GM18909 (cell line): Measurements from ENCODE around the gene GOLPH3.
A peak's percentile ranks its signal among the peaks of the same experiment; 100 is the strongest.
"Not testable (repeated sequence)": the region's sequence is repeated elsewhere in the genome, so short reads cannot be mapped to it uniquely, and the experiment has no call there.

Source experiments
- ATAC-seq: cut with Tn5 transposase; IDR thresholded peaks from one replicate; pipeline ENCODE4 v1.9.1; 2021; ENCODE audit warnings: mild to moderate bottlenecking; ENCODE audit not compliant: unreplicated experiment, poor library complexity

GOLPH3 gene

DNA sequence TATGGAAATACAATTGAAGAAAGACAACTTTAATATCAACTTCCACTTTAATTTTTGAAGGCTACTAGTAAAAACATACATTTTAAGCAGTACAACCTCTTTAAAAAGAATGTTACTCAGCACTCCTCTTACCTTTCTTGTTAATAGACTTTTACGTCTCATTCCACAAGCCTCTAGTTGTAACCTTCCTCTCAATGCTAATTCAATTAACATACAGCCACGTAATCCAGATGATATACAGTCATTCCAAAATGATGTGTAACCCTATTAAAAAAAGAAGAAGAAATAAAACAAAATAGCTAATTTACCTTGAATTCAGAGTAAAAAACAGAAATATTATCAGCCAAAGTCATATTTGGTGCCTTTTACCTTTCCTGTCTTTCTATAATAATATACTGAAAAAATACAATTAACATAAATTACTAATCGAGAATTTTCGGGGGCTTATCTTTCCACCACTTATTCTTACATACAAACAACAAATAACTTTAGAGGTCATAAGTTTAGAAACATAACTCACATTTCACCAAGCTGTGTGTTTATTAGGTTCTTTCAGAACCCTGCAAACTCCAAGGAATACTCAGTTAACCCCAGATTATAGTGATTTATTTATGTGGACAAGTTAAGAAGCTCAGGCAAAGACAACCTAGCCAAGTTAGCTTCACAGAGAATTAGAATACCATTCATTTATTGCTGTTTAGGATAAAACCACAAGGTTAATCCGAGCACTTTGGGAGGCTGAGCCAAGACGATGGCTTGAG, 30.3 kb downstream of the GOLPH3 start:
- no peak for ATAC-seq

DNA sequence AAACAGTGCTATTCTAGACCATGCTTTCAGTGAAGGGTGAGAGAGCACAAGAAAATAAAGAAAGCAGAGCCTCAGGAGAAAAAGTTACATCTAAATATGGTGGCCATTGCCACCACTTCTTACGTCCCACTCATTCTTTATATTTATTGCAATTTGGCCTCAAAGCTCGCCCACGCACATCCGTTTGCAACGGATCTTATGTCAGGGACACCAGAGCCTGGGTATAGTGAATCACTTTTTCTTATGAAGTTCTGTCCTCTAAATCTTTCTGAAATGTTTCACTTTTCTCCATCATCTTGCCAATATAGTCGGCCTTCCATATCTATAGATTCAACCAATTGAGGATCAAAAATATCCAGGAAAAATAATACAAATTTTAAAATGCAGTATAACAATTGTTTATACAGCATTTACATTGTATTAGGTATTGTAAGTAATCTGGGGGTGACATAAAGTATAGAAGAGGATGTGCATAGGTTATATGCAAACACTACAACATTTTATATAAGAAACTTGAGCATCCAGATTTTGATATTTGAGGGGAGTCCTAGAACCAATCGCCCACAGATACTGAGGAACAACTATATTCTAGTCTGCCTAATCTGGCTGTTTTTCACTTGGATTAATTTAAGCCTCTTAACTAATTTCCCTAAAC, 35.2 kb downstream of the GOLPH3 start:
- no peak for ATAC-seq

- ATAC-seq: no peak
Measured at GRCh38 chr5:32136342-32136741, 37.8 kb downstream of the GOLPH3 start.

DNA sequence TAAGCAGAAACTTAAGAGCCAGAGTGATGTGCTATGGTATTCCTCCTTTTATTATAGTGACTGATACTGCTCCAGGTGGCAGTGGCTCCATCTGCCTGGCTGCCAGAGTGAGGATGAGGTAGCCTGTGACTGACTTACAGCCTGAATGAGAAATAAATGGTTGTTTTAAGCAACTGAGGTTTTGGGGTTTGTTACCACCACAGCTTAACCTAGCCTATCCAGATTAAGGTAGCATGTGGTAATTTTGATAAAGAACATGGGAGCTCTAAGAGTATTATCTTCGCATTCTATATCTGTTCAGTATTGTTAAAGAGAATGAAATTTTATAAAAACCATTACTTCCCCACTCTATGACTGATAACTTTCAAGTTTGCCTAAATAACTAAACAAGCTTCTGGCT, 39.0 kb downstream of the GOLPH3 start:
- ATAC-seq: no peak

- ATAC-seq: no peak
Measured at GRCh38 chr5:32132757-32133156, 41.4 kb downstream of the GOLPH3 start.

GRCh38 chr5:32131604-32132003, 42.5 kb downstream of the GOLPH3 start:
- no peak for ATAC-seq

- no peak for ATAC-seq
Measured at GRCh38 chr5:32130865-32131264, 43.3 kb downstream of the GOLPH3 start.

DNA sequence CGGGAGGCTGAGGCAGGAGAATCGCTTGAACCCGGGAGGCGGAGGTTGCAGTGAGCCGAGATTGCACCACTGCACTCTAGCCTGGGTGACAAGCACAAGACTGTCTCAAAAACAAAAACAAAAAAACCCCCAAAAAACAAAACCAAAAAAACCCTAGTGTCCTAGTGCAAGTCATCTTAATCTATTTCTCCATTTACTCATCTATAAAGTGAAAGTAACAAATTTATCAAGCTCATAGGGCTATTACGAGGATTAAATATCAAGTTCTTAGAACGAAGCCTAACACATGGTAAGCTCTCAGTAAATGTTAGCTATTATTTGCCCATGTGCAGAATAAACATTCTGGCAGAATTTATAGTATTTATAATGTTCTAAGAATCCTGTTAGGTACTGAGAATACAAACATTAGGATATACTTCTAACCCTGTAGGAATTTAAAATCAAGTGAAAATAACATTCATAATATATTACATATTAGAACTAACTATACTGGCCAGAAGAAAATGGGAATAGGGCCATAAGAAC, 45.0 kb downstream of the GOLPH3 start:
- ATAC-seq: no peak

- no peak for ATAC-seq
Measured at GRCh38 chr5:32127711-32128110, 46.4 kb downstream of the GOLPH3 start.

DNA sequence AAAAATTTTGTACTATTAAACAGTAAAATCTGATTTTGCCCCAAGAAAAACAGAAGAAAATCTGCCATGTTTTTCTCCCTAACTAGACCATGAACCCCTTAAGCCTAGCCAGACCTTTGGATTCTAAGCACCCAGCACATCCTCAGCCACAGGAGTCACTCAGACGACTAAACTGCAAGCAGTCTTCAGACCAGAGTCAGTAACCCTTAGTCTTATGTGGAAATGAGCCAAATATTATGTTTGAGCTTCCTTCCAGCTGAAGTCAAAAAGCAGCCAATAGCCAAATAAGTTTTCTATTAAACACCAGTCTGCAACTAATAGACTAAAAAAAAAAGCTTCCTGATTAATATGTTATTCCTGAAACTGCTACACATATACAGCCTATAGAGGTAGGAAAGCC, 47.4 kb downstream of the GOLPH3 start:
- ATAC-seq: no peak

- no peak for ATAC-seq
Measured at GRCh38 chr5:32123889-32124676, 50.0 kb downstream of the GOLPH3 start.

DNA sequence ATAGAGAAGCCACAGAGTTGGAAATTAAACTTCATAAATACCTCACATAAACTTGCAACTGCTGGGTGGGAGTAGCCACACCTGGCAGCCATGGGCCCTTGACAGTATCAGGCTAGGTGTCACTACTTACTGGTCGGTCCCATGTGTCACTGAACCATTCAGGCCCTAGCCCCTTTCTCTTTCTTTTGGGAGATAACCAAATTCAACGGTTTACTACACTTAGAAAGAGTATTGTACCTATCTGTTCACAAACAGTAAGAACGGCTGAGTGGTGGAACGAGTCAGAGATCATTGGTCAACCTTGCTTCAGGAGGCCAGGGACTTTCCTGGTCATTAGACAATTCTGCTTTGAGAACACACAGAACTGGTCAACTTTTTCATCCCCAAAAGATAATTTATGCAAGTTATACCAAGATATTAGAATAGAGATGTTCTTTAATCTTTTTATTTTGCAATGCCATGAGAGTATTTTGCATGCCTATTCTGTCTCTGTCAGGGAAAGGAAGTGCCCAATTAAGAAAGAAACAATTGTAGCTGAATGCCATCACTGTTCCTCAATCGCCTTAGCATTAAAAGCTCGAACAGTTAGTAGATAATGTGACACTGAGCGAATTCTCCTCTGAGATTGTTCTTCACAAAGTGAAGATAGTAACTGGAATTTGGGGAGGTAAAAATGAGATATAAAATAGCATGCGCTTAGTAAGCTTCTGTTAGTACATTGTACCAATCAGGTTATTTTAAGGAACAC, 50.9 kb downstream of the GOLPH3 start:
- ATAC-seq: peak; percentile 40

- ATAC-seq: not testable (repeated sequence)
Measured at GRCh38 chr5:32118922-32119321, 55.2 kb downstream of the GOLPH3 start.

DNA sequence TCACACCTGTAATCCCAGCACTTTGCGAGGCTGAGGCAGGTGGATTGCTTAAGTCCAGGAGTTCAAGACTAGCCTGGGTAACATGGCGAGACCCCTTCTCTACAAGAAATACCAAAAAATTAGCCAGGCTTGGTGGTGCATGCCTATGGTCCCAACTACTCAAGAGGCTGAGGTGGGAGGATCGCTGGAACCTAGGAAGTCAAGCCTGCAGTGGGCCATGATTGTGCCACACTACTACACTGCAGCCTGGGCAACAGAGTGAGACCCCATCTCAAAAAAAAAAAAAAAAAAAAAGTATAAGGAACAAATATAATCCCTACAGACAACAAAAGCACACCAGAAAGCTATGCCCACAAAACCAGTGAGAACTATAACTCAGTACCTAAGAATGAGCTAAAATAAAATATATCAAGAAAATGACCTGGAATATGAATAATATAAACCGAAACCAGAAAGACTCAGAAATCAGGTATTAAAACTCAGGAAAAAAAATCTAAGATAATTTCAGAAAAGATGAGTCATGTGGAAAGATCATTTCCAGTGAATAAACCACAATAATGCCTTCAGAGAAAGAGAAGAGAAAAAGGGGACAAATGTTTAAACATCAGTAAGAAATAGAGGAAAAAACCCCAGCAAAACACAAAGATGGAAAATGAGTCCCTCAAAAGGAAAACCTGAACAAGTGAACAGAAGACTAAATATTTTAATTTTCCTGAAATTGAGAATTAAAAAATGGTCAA, 57.4 kb downstream of the GOLPH3 start:
- no peak for ATAC-seq

- ATAC-seq: no peak
Measured at GRCh38 chr5:32115985-32116384, 58.1 kb downstream of the GOLPH3 start.

DNA sequence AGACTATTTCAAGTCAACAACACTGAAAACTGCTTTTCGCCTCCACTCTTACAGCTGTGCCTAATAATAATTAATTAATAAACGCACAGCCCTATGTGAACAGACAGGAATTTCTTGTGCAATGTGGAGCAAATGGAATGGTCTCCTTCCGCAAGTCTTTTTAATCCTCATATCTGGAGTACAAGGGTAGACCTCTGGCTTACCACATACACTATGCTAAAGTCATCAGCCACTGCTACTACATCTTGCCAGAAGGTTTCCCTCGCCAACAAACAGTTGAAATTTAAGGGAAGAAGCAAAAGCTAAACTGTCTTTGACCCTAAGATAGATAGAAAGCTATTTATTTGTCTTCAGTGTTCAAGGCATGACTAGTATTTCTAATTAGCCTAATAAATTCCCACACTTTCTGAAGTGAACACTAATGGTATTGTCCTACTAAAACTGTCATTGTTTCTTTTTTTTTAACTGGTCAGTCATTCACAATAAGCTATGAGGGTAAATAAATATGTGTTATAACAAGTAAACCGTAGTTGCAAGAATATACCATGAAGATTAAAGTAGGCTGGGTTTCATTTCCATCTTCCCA, 63.9 kb downstream of the GOLPH3 start:
- ATAC-seq: no peak

GRCh38 chr5:32109236-32109635, 64.9 kb downstream of the GOLPH3 start:
- ATAC-seq: no peak

DNA sequence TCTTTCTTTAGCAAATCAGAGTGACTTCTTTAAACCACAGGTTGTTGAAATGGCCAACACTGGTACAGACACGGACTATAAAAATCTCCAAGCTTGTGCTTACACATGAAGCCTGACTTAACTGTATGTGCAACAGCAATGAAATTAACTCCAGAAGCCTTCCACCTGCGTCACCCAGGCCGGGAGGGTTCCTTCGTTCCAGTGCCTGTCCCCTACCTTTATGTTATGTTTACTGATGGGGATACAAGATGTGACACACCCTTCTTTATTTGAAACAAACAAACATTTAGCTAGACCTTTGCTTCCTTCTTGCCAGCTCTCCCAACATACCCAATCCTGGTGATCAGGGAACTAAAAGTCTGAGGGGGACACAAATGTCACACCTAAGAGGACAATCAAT, 66.0 kb downstream of the GOLPH3 start:
- ATAC-seq: no peak

DNA sequence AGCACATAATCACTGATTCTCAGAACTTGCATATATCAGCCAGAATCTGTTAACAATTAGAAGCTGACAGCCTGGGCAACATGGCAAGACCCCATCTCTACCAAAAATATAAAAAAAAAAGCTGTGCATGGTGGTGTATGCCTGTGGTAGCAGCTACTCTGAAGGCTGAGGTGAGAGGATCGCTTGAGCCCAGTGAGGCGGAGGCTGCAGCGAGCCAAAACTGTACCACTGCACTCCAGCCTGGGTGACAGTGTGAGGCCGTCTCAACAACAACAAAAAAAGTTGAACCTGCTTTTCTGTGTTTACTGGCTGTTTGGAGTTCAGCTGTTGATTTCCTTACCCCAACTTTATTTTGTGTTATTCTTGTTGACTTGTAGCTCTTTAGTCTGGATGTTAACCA, 66.8 kb downstream of the GOLPH3 start:
- ATAC-seq: no peak
